HL-60 (cell line): Measurements from ENCODE around the gene CUTA.

ENCODE experiments used
- DNase-seq, 2 experiments: peaks; one replicate each; pipeline ENCODE4 v3.0.0-alpha.2; 2010 to 2020; ENCODE audit warnings: low read depth in 1 of 2, low spot score in 1 of 2
- H3K27ac ChIP-seq: fragments of 250-450 bp; sonication (Bioruptor Pico); replicated peaks from 2 replicates; pipeline ENCODE4 v1.5.1; 2020; ENCODE audit warnings: mild to moderate bottlenecking, moderate library complexity
- H3K27me3 ChIP-seq: fragments of 250-450 bp; sonication (Bioruptor Pico); 2 replicates; pipeline ENCODE4 v1.5.1; 2021; ENCODE audit warnings: mild to moderate bottlenecking, moderate library complexity; ENCODE audit not compliant: insufficient read depth, poor library complexity, severe bottlenecking
- H3K4me3 ChIP-seq: replicated peaks from 2 replicates; pipeline ENCODE4 v1.5.1; 2011; ENCODE audit warnings: mild to moderate bottlenecking, control low read depth, low read length; ENCODE audit not compliant: insufficient read depth
- GABPA ChIP-seq: IDR thresholded peaks from 2 replicates; pipeline ENCODE4 v1.6.1; 2012; ENCODE audit warnings: low read depth
- POLR2AphosphoS5 ChIP-seq: IDR thresholded peaks from 2 replicates; pipeline ENCODE4 v1.6.1; 2012; ENCODE audit warnings: low read depth
- REST ChIP-seq: IDR thresholded peaks from 2 replicates; pipeline ENCODE4 v1.6.1; 2012; ENCODE audit warnings: low read depth; ENCODE audit not compliant: insufficient replicate concordance
- SPI1 ChIP-seq: IDR thresholded peaks from 2 replicates; pipeline ENCODE4 v1.6.1; 2012; ENCODE audit warnings: low read depth, mild to moderate bottlenecking, borderline replicate concordance
- TF ChIP-seq, protein P1 (sequence below): IDR thresholded peaks from one replicate; pipeline ENCODE4 v1.5.1; 2011; ENCODE audit warnings: low read length, control low read depth, inconsistent platforms; ENCODE audit not compliant: insufficient read depth

CUTA gene

GRCh38 chr6:33413241-33414120, 4.4 kb downstream of the CUTA start:
- Histone ChIP-seq H3K27me3 (no peaks in the 10 kb centered on the region), H3K27ac (no peak overlapping the region), H3K4me3 (no peak overlapping the region)
- DNase-seq: no peak
- no peak for TF ChIP-seq REST
- TF ChIP-seq POLR2AphosphoS5: no peak
- TF ChIP-seq SPI1: no peak
- TF ChIP-seq GABPA: no peak
- TF ChIP-seq, protein P1, sequence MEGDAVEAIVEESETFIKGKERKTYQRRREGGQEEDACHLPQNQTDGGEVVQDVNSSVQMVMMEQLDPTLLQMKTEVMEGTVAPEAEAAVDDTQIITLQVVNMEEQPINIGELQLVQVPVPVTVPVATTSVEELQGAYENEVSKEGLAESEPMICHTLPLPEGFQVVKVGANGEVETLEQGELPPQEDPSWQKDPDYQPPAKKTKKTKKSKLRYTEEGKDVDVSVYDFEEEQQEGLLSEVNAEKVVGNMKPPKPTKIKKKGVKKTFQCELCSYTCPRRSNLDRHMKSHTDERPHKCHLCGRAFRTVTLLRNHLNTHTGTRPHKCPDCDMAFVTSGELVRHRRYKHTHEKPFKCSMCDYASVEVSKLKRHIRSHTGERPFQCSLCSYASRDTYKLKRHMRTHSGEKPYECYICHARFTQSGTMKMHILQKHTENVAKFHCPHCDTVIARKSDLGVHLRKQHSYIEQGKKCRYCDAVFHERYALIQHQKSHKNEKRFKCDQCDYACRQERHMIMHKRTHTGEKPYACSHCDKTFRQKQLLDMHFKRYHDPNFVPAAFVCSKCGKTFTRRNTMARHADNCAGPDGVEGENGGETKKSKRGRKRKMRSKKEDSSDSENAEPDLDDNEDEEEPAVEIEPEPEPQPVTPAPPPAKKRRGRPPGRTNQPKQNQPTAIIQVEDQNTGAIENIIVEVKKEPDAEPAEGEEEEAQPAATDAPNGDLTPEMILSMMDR: no peak

- Histone ChIP-seq H3K4me3 (no peak overlapping the region), H3K27ac (no peak overlapping the region), H3K27me3 (no peaks in the 10 kb centered on the region)
- no peak for TF ChIP-seq GABPA
- no peak for TF ChIP-seq POLR2AphosphoS5
- no peak for TF ChIP-seq REST
- TF ChIP-seq, protein P1: no peak
- TF ChIP-seq SPI1: no peak
- DNase-seq: no peak
Observed at GRCh38 chr6:33412140-33413009, 5.5 kb downstream of the CUTA start.

GRCh38 chr6:33411632-33412005, 6.3 kb downstream of the CUTA start:
- Histone ChIP-seq H3K27ac (no peak overlapping the region; the same call in 1 of the 2 replicates), H3K4me3 (peak overlapping the region; percentile 69)

More at GRCh38 chr6:33411632-33412005, 6.3 kb downstream of the CUTA start:
- TF ChIP-seq SPI1: no peak
- TF ChIP-seq REST: no peak
- no peak for TF ChIP-seq POLR2AphosphoS5
- TF ChIP-seq GABPA: no peak
- TF ChIP-seq, protein P1: no peak
- no peak for DNase-seq
- no peaks in the 10 kb centered on the region for H3K27me3 ChIP-seq
